ENCODE results near the gene PTPRG. TPM values are rescaled to one million over a fixed set of nuclear protein-coding genes. Genes with fewer than 3 reads are reported as not detected.
"Not testable (repeated sequence)": the region's sequence is repeated elsewhere in the genome, so short reads cannot be mapped to it uniquely, and the experiment has no call there.

PTPRG gene
- total and polyA plus RNA-seq, 7 donors = 0.69 to 76.3 (median 62.7) TPM

DNA sequence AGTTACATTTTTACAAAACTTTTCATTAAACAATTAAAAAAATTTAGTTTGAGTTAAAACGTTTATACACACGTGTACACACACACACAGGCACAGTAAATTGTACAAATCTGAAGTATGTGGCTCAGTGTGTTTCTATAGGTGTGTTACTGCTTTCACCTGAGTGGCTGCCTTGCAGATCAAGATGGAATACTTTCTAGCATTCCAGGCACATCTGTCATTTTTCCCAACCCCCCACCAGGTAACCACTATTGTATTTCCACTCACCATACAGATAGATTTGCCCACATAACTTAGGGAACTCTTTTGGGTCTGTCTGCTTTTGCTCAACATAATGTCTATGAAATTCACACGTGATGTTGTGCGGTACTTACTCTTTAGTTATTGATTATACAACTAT is 141.1 kb downstream of the PTPRG start:
- intact Hi-C loops (cut with DNase I) = no loop called here
- no peak overlapping the region for H3K4me3 ChIP-seq
- H3K27me3 ChIP-seq = no peaks in the 10 kb centered on the region
- WGBS, 2 donors = 62 to 76% methylated on average over 4 of the region's 4 CpGs
- DNase-seq = no peak
- TF ChIP-seq POLR2AphosphoS5 (IDR thresholded peaks at IDR 0.05) (no peak), EP300 (IDR thresholded peaks at IDR 0.05) (no peak), POLR2A (IDR thresholded peaks at IDR 0.05) (no peak)
- TF ChIP-seq, protein P1, sequence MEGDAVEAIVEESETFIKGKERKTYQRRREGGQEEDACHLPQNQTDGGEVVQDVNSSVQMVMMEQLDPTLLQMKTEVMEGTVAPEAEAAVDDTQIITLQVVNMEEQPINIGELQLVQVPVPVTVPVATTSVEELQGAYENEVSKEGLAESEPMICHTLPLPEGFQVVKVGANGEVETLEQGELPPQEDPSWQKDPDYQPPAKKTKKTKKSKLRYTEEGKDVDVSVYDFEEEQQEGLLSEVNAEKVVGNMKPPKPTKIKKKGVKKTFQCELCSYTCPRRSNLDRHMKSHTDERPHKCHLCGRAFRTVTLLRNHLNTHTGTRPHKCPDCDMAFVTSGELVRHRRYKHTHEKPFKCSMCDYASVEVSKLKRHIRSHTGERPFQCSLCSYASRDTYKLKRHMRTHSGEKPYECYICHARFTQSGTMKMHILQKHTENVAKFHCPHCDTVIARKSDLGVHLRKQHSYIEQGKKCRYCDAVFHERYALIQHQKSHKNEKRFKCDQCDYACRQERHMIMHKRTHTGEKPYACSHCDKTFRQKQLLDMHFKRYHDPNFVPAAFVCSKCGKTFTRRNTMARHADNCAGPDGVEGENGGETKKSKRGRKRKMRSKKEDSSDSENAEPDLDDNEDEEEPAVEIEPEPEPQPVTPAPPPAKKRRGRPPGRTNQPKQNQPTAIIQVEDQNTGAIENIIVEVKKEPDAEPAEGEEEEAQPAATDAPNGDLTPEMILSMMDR (IDR thresholded peaks at IDR 0.05) = no peak
- H3K9me3 ChIP-seq = no peaks in the 10 kb centered on the region
- peaks cover 0 to 21% (median 11%) of the 10 kb centered on the region in 4 donors for H3K4me1 ChIP-seq
- H3K27ac ChIP-seq = no peak overlapping the region
- no peaks in the 10 kb centered on the region for H3K36me3 ChIP-seq

DNA sequence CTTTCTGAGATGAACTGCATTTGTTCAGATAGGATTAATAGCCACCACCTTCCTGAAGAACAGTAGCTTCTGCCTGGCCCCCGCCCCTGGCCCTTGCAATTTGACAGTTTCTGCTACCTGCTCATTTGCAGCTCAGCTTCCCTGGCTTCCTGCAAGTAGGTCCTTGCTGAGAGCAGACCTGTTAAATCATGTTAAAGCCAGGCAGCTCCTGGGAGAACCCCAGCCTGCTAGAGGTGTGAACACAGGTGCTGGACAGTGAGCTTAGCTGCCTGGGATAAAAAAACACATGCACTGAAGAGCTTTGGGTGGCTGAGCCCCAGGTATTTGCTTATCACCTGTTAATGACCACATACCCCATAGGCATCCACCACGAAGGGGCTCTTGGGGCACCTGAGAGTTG is 143.4 kb downstream of the PTPRG start:
- Histone ChIP-seq H3K4me1 (peaks cover 0 to 14% (median 7%) of the 10 kb centered on the region in 4 donors), H3K27ac (no peak overlapping the region), H3K27me3 (no peaks in the 10 kb centered on the region), H3K36me3 (no peaks in the 10 kb centered on the region), H3K9me3 (no peaks in the 10 kb centered on the region), H3K4me3 (no peak overlapping the region)
- intact Hi-C loops (cut with DNase I) = no loop called here
- DNase-seq = no peak
- 67 to 74% methylated on average over 2 of the region's 2 CpGs for WGBS, 2 donors
- TF ChIP-seq EP300 (IDR thresholded peaks at IDR 0.05) (no peak), POLR2AphosphoS5 (IDR thresholded peaks at IDR 0.05) (no peak), POLR2A (IDR thresholded peaks at IDR 0.05) (no peak)
- TF ChIP-seq, protein P1 (IDR thresholded peaks at IDR 0.05) = no peak

DNA sequence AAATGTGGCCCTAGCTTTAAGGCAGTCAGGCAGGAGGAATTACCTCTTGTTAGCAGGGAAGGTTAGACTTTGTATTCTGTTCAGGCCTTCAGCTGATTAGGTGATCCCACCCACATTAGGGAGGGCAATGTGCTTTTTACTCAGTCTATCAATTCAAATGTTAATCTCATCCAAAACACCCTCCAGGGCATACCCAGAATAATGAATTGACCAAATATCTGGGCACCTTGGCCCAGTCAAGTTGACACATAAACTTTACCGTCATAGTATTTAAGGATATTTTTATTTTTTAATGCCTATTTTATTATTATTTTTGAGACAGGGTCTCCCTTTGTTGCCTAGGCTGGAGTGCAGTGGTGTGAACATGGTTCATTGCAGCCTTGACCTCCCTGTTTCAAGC is 146.1 kb downstream of the PTPRG start:
- TF ChIP-seq, protein P1 (IDR thresholded peaks at IDR 0.05) = no peak
- TF ChIP-seq EP300 (IDR thresholded peaks at IDR 0.05) (no peak), POLR2AphosphoS5 (IDR thresholded peaks at IDR 0.05) (no peak), POLR2A (IDR thresholded peaks at IDR 0.05) (no peak)
- intact Hi-C loops (cut with DNase I) = no loop called here
- no peaks in the 10 kb centered on the region for H3K9me3 ChIP-seq
- 94 to 95% methylated on average over 1 of the region's 1 CpG for WGBS, 2 donors
- no peaks in the 10 kb centered on the region for H3K27me3 ChIP-seq
- no peak overlapping the region for H3K4me3 ChIP-seq
- H3K36me3 ChIP-seq = no peaks in the 10 kb centered on the region
- no peaks in the 10 kb centered on the region for H3K4me1 ChIP-seq
- DNase-seq = no peak
- H3K27ac ChIP-seq = no peak overlapping the region

DNA sequence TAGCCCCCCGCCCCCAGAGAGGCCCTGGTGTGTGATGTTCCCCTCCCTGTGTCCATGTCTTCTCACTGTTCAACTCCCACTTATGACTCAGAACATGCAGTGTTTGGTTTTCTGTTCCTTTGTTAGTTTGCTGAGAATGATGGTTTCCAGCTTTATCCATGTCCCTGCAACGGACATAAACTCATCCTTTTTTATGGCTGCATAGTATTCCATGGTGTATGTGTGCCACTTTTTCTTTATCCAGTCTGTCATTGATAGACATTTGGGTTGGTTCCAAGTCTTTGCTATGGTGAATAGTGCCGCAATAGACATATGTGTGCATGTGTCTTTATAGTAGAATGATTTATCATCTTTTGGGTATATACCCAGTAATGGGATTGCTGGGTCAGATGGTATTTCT is 149.5 kb downstream of the PTPRG start:
- H3K36me3 ChIP-seq; intact Hi-C loops (cut with DNase I); H3K27me3 ChIP-seq; H3K27ac ChIP-seq; H3K9me3 ChIP-seq; DNase-seq; H3K4me1 ChIP-seq; H3K4me3 ChIP-seq: not testable (repeated sequence)
- WGBS, 2 donors = 84 to 90% methylated on average over 3 of the region's 3 CpGs

DNA sequence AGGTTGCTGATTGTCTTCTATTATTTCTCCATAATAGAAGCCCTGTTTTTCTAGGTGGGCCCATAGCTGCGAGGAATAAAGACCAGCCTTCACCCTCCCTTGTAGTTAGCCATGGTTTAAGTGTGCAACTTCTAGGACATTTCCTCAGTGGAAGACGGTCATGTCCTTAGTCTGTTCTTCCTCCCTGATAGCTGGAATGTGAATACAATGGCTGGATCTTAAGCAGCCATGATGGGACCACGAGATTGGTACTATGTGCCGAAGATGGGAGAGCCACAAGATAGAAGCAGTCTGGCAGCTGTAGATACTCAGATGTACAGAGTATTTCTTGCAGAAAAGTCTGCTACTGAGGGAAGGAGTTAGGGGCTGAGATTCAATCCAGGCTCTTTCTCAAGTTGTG is 152.9 kb downstream of the PTPRG start:
- intact Hi-C loops (cut with DNase I) = no loop called here
- DNase-seq = no peak
- no peak overlapping the region for H3K27ac ChIP-seq
- no peaks in the 10 kb centered on the region for H3K36me3 ChIP-seq
- H3K9me3 ChIP-seq = no peaks in the 10 kb centered on the region
- no peak overlapping the region for H3K4me3 ChIP-seq
- peaks cover 0 to 12% (median 3%) of the 10 kb centered on the region in 4 donors for H3K4me1 ChIP-seq
- H3K27me3 ChIP-seq = no peaks in the 10 kb centered on the region
- 68 to 81% methylated on average over 4 of the region's 4 CpGs for WGBS, 2 donors
- TF ChIP-seq, protein P1 (IDR thresholded peaks at IDR 0.05) = no peak
- TF ChIP-seq EP300 (IDR thresholded peaks at IDR 0.05) (no peak), POLR2A (IDR thresholded peaks at IDR 0.05) (no peak), POLR2AphosphoS5 (IDR thresholded peaks at IDR 0.05) (no peak)
